Measurements from ENCODE around the gene TCP11.

The TCP11 gene

GRCh38 chr6:35141007-35141655 lies at the start of gene TCP11:
TSS of gene TCP11 (minus strand) at chr6:35141339. CDS start at chr6:35140870, 469 bp downstream.
- Histone ChIP-seq H3K36me3 (ENCODE audit: insufficient read depth, low read depth, low read length) (no peaks in the 10 kb centered on the region), H3K9me3 (ENCODE audit: insufficient read depth, low read depth, low read length) (no peaks in the 10 kb centered on the region), H3K27ac (ENCODE audit: low read length) (no peak within 1 kb of the TSS), H3K9ac (ENCODE audit: low read depth, low read length) (no peak within 1 kb of the TSS), H3K4me3 (ENCODE audit: low read length) (no peak within 1 kb of the TSS), H3K27me3 (ENCODE audit: insufficient read depth, low read length) (no peaks in the 10 kb centered on the region), H3K4me1 (ENCODE audit: insufficient read depth, low read length) (0 out of 2 replicates have a peak, but pooled peaks cover 4% of the 10 kb centered on the region)

GRCh38 chr6:35190306-35190705 lies 49.2 kb upstream of the TCP11 start:
- H3K27ac ChIP-seq (ENCODE audit: low read length), result no peak overlapping the region
- no peak overlapping the region for H3K4me3 ChIP-seq (ENCODE audit: low read length)
- H3K27me3 ChIP-seq (ENCODE audit: insufficient read depth, low read length), result no peaks in the 10 kb centered on the region
- peaks cover 3% of the 10 kb centered on the region; the same call in 1 of the 2 replicates for H3K4me1 ChIP-seq (ENCODE audit: insufficient read depth, low read length)
- no peaks in the 10 kb centered on the region for H3K36me3 ChIP-seq (ENCODE audit: insufficient read depth, low read depth, low read length)
- H3K9ac ChIP-seq (ENCODE audit: low read depth, low read length), result no peak overlapping the region
- peaks cover 5% of the 10 kb centered on the region; the same call in 1 of the 2 replicates for H3K9me3 ChIP-seq (ENCODE audit: insufficient read depth, low read depth, low read length)

- H3K27me3 ChIP-seq (ENCODE audit: insufficient read depth, low read length), result no peaks in the 10 kb centered on the region
- H3K4me1 ChIP-seq (ENCODE audit: insufficient read depth, low read length), result peaks cover 3% of the 10 kb centered on the region; the same call in 1 of the 2 replicates
- H3K27ac ChIP-seq (ENCODE audit: low read length), result no peak overlapping the region
- peaks cover 5% of the 10 kb centered on the region; the same call in 1 of the 2 replicates for H3K9me3 ChIP-seq (ENCODE audit: insufficient read depth, low read depth, low read length)
- H3K4me3 ChIP-seq (ENCODE audit: low read length), result no peak overlapping the region
- H3K36me3 ChIP-seq (ENCODE audit: insufficient read depth, low read depth, low read length), result no peaks in the 10 kb centered on the region
- no peak overlapping the region for H3K9ac ChIP-seq (ENCODE audit: low read depth, low read length)
Observed at GRCh38 chr6:35188886-35189285, 47.7 kb upstream of the TCP11 start.

GRCh38 chr6:35186571-35186970 lies 45.4 kb upstream of the TCP11 start:
- Histone ChIP-seq H3K27ac (ENCODE audit: low read length) (no peak overlapping the region), H3K4me1 (ENCODE audit: insufficient read depth, low read length) (no peaks in the 10 kb centered on the region), H3K9ac (ENCODE audit: low read depth, low read length) (no peak overlapping the region; the same call in 1 of the 2 replicates)

GRCh38 chr6:35185971-35186370 lies 44.8 kb upstream of the TCP11 start:
- Histone ChIP-seq H3K4me1 (ENCODE audit: insufficient read depth, low read length) (no peaks in the 10 kb centered on the region), H3K36me3 (ENCODE audit: insufficient read depth, low read depth, low read length) (no peaks in the 10 kb centered on the region), H3K27ac (ENCODE audit: low read length) (no peak overlapping the region), H3K4me3 (ENCODE audit: low read length) (no peak overlapping the region), H3K9me3 (ENCODE audit: insufficient read depth, low read depth, low read length) (peaks cover 5% of the 10 kb centered on the region; the same call in 1 of the 2 replicates), H3K27me3 (ENCODE audit: insufficient read depth, low read length) (peaks cover 25% of the 10 kb centered on the region), H3K9ac (ENCODE audit: low read depth, low read length) (no peak overlapping the region)

More at GRCh38 chr6:35186571-35186970, 45.4 kb upstream of the TCP11 start:
- Histone ChIP-seq H3K27me3 (ENCODE audit: insufficient read depth, low read length) (peaks cover 19% of the 10 kb centered on the region), H3K36me3 (ENCODE audit: insufficient read depth, low read depth, low read length) (no peaks in the 10 kb centered on the region), H3K9me3 (ENCODE audit: insufficient read depth, low read depth, low read length) (peaks cover 5% of the 10 kb centered on the region; the same call in 1 of the 2 replicates), H3K4me3 (ENCODE audit: low read length) (no peak overlapping the region)

GRCh38 chr6:35185302-35185681 lies 44.2 kb upstream of the TCP11 start:
- Histone ChIP-seq H3K9ac (ENCODE audit: low read depth, low read length) (no peak overlapping the region), H3K9me3 (ENCODE audit: insufficient read depth, low read depth, low read length) (peaks cover 5% of the 10 kb centered on the region; the same call in 1 of the 2 replicates), H3K27ac (ENCODE audit: low read length) (no peak overlapping the region), H3K4me3 (ENCODE audit: low read length) (no peak overlapping the region), H3K27me3 (ENCODE audit: insufficient read depth, low read length) (peaks cover 26% of the 10 kb centered on the region), H3K4me1 (ENCODE audit: insufficient read depth, low read length) (no peaks in the 10 kb centered on the region), H3K36me3 (ENCODE audit: insufficient read depth, low read depth, low read length) (no peaks in the 10 kb centered on the region)

- Histone ChIP-seq H3K9me3 (ENCODE audit: insufficient read depth, low read depth, low read length) (peaks cover 4% of the 10 kb centered on the region; the same call in 1 of the 2 replicates), H3K27ac (ENCODE audit: low read length) (no peak overlapping the region), H3K4me3 (ENCODE audit: low read length) (no peak overlapping the region), H3K4me1 (ENCODE audit: insufficient read depth, low read length) (no peaks in the 10 kb centered on the region), H3K27me3 (ENCODE audit: insufficient read depth, low read length) (peaks cover 26% of the 10 kb centered on the region), H3K9ac (ENCODE audit: low read depth, low read length) (no peak overlapping the region), H3K36me3 (ENCODE audit: insufficient read depth, low read depth, low read length) (no peaks in the 10 kb centered on the region)
Observed at GRCh38 chr6:35184580-35185301, 43.6 kb upstream of the TCP11 start.

- no peaks in the 10 kb centered on the region for H3K9me3 ChIP-seq (ENCODE audit: insufficient read depth, low read depth, low read length)
- peaks cover 2% of the 10 kb centered on the region; the same call in 1 of the 2 replicates for H3K4me1 ChIP-seq (ENCODE audit: insufficient read depth, low read length)
Observed at GRCh38 chr6:35183935-35184334, 42.8 kb upstream of the TCP11 start.

GRCh38 chr6:35183281-35183680 lies 42.1 kb upstream of the TCP11 start:
- Histone ChIP-seq H3K36me3 (ENCODE audit: insufficient read depth, low read depth, low read length) (no peaks in the 10 kb centered on the region), H3K9me3 (ENCODE audit: insufficient read depth, low read depth, low read length) (no peaks in the 10 kb centered on the region), H3K4me3 (ENCODE audit: low read length) (no peak overlapping the region), H3K27ac (ENCODE audit: low read length) (no peak overlapping the region), H3K9ac (ENCODE audit: low read depth, low read length) (no peak overlapping the region), H3K27me3 (ENCODE audit: insufficient read depth, low read length) (peaks cover 26% of the 10 kb centered on the region), H3K4me1 (ENCODE audit: insufficient read depth, low read length) (peaks cover 2% of the 10 kb centered on the region; the same call in 1 of the 2 replicates)

More at GRCh38 chr6:35183935-35184334, 42.8 kb upstream of the TCP11 start:
- peaks cover 26% of the 10 kb centered on the region for H3K27me3 ChIP-seq (ENCODE audit: insufficient read depth, low read length)
- no peaks in the 10 kb centered on the region for H3K36me3 ChIP-seq (ENCODE audit: insufficient read depth, low read depth, low read length)
- H3K27ac ChIP-seq (ENCODE audit: low read length), result no peak overlapping the region
- H3K9ac ChIP-seq (ENCODE audit: low read depth, low read length), result no peak overlapping the region
- H3K4me3 ChIP-seq (ENCODE audit: low read length), result no peak overlapping the region

- Histone ChIP-seq H3K9ac (ENCODE audit: low read depth, low read length) (no peak overlapping the region), H3K9me3 (ENCODE audit: insufficient read depth, low read depth, low read length) (no peaks in the 10 kb centered on the region), H3K27me3 (ENCODE audit: insufficient read depth, low read length) (peaks cover 26% of the 10 kb centered on the region), H3K4me3 (ENCODE audit: low read length) (no peak overlapping the region), H3K27ac (ENCODE audit: low read length) (no peak overlapping the region), H3K36me3 (ENCODE audit: insufficient read depth, low read depth, low read length) (no peaks in the 10 kb centered on the region), H3K4me1 (ENCODE audit: insufficient read depth, low read length) (peaks cover 2% of the 10 kb centered on the region; the same call in 1 of the 2 replicates)
Observed at GRCh38 chr6:35181933-35182612, 40.9 kb upstream of the TCP11 start.

GRCh38 chr6:35181308-35181932 lies 40.3 kb upstream of the TCP11 start:
- no peak overlapping the region for H3K9ac ChIP-seq (ENCODE audit: low read depth, low read length)
- H3K36me3 ChIP-seq (ENCODE audit: insufficient read depth, low read depth, low read length), result no peaks in the 10 kb centered on the region
- H3K4me3 ChIP-seq (ENCODE audit: low read length), result no peak overlapping the region
- H3K4me1 ChIP-seq (ENCODE audit: insufficient read depth, low read length), result peaks cover 2% of the 10 kb centered on the region; the same call in 1 of the 2 replicates
- H3K27ac ChIP-seq (ENCODE audit: low read length), result no peak overlapping the region
- peaks cover 26% of the 10 kb centered on the region for H3K27me3 ChIP-seq (ENCODE audit: insufficient read depth, low read length)
- H3K9me3 ChIP-seq (ENCODE audit: insufficient read depth, low read depth, low read length), result no peaks in the 10 kb centered on the region

Measured in iPS-20b (cell line).